Fibroblast of gingiva (primary cell): ENCODE results near the gene CTBP1.
A peak's percentile ranks its signal among the peaks of the same experiment; 100 is the strongest.

Source experiments
- DNase-seq: peaks from one replicate; pipeline ENCODE4 v3.0.0-alpha.2; 2011; ENCODE audit warnings: low read depth

The CTBP1 gene

GRCh38 chr4:1195109-1195671 is 53.7 kb downstream of the CTBP1 start:
- no peak for DNase-seq

DNA sequence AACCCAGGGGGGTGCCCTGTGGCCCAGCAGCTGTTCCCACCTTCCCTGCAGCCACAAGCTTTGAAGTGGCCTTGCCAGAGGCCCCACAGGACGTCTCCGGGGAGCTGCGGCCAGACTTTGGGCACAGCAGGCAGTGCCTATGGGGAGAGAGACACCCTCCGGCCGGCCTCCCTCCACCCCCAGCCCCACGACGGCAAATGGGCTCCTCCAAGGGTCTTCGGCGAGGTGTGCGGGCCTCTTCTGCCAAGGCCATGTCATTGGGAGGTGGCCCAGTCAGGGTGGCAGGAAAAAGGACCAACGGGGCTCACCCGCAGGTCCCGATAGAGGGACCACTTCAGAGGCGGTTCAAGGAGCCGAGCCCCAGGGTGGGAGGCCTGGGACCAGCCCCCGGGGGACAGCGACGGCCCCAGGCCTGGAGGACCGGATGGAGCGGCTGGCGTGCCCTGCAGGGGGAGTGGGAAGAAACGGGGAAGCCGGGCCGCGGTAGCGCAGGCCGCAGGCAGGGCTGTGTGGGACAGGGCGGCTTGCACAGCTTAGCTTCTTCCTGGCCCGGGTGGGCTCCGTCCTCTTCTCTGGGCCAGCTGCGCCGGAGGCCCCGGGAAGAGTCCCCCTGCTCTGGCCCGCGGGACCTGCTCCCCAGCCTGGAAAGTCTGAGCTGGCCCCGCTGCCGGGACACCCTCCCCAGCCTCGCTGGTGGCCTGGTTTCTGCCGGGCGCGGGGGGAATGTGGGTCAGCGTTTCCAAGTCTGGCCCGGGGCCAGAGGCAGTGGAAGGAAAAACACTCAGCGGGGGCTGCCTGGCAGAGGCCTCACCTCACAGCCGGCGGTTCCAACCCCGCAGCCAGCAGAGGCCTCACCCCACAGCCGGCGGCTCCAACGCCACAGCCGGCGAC is 54.7 kb downstream of the CTBP1 start:
- peak; percentile 24 for DNase-seq

GRCh38 chr4:1193206-1194009 is 55.5 kb downstream of the CTBP1 start:
- DNase-seq, result no peak

- DNase-seq, result no peak
These were observed 56.3 kb downstream of the CTBP1 start for GRCh38 chr4:1192493-1193205.

DNA sequence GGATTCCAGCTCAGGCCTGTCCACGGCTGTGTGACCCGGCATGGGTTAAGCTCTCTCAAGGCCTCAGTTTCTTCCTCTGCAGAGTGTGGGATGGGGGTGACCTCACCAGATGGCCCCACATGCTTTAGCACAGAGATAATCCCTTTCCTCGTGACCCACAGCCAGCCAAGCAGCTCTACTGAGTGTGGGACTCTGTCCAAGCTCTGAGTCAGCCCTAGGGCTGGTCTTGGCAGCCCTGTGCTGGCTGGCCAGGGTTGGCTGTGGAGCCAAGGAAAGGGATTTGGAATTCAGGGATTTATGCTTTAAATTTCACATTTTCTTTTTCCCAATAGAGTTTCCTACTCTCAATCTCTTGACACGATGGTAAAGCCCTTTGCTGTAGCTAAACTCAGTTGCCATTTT is 56.8 kb downstream of the CTBP1 start:
- DNase-seq, result peak; percentile 93

DNA sequence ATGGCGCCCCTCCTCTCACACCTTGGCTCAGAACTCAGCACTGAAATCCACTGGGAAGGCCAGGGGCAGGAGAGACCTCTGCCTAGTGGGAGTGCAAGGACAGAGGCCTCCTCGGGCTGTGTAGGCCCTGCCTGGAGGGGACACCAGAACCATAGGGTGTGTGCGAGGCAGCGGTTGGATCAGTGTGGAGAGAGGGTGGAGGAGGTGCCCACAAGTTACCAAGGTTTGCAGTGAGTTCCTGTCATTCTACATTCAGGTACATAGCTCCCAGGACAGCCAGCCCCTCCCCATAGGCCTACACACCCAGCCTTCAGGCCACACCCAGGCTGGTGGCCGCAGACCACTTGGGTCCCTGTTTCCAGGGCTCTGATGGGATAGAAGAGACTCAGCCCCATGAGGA is 57.3 kb downstream of the CTBP1 start:
- DNase-seq, result no peak

DNA sequence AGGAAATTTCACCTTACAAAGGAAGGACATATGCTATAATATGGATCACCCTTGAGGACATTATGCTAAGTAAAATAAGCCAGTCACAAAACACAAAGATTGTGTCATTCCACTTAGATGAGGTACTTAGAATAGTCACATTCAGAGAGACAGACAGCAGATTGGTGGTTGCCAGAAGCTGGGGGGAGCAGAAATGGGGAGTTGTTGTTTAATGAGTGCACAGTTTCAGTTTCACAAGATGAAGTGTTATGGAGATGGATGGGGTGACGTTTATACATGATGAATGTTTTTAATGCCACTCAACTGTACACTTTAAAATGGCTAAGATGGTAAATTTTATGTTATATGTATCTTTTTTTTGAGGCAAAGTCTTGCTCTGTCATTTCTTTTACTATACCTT is 61.7 kb downstream of the CTBP1 start:
- no peak for DNase-seq

GRCh38 chr4:1183985-1184773 is 64.8 kb downstream of the CTBP1 start:
- no peak for DNase-seq

- DNase-seq, result no peak
These were observed 66.6 kb downstream of the CTBP1 start for GRCh38 chr4:1182313-1182712.

DNA sequence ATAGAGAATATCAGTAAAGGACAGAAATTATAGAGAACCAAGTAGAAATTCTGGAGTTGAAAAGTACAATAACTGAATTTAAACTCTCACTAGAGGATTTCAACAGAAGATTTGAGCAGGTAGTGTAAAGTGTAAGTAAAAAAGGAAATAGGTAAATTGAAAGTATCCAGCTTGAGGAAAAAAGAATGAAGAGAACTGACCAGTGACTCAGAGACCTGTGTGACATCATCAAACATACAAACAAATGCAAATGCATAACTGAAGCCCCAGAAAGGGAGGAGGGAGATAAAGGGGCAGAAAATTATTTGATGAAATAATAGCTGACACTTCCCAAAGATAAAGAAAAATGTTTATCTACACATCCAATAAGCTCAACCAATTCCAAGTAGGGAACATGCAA is 68.3 kb downstream of the CTBP1 start:
- DNase-seq, result no peak

- DNase-seq, result no peak
These were observed 69.0 kb downstream of the CTBP1 start for GRCh38 chr4:1179976-1180375.

- DNase-seq, result no peak
These were observed 69.9 kb downstream of the CTBP1 start for GRCh38 chr4:1179089-1179441.

- no peak for DNase-seq
These were observed 70.4 kb downstream of the CTBP1 start for GRCh38 chr4:1178300-1179088.

DNA sequence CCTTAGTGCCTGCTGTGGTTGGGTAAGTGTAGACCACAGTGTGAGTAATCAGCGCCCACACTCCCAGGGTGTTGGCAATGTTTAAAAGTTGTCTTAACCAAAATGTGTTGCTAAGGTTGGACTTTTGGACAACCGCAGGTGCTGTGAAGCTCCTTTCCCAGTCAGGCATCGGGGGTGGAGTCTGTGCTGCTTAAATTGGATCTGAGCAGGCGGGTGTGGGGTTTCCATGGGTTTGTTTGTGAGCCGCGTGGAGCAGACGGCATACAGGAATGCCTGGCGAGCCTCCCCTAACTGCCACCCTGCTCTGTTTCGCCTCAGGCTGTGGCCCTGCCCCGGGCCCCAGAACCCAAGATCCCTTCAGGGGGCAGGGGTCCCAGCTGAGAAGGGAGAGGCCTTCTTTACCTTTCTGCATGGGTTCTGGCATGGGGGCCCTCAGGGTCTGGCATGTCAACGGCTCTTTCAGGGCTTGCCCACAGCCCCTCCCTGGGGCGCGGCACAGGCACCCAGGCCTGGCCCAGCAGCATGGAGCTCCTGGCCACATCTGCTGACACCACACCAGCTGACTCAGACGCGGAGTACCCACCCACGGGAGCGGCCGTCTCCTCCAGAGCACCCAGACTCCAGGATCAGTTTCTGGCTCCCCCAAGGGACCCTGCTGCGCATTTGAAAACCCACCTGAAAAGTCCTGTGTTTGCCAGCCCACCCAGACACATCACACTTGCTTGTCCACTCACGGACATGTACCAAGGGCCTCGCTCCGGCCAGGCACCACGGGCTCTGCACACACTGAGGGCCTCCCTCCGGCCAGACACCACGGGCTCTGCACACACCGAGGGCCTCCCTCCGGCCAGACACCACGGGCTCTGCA is 71.4 kb downstream of the CTBP1 start:
- DNase-seq, result no peak

GRCh38 chr4:1176398-1177273 is 72.3 kb downstream of the CTBP1 start:
- no peak for DNase-seq

DNA sequence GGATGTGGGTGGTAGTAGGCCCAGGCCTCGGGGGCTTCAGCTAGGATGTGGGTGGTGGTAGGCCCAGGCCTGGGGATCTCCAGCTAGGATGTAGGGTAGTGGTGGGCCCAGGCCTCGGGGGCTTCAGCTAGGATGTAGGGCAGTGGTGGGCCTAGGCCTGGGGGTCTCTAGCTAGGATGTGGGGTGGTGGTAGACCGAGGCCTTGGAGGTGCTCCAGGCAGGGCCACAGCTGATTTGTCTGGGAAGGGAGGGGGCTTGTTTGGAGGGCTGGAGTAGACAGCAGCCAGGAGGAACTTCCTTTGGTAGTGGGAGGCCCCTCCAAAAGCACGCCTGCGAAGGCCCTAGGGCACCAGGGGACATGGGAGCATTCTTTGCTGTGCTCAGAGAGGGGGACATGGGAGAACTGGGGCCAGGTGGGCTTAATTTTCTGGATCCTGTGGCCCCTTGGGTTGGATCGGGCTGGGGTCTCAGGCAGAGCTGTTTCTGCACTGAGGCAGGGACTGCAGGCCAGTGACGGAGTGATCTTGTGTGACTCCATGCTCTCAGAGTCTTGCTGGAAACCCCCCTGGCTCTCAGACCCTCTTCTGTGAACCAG is 73.2 kb downstream of the CTBP1 start:
- DNase-seq, result no peak

DNA sequence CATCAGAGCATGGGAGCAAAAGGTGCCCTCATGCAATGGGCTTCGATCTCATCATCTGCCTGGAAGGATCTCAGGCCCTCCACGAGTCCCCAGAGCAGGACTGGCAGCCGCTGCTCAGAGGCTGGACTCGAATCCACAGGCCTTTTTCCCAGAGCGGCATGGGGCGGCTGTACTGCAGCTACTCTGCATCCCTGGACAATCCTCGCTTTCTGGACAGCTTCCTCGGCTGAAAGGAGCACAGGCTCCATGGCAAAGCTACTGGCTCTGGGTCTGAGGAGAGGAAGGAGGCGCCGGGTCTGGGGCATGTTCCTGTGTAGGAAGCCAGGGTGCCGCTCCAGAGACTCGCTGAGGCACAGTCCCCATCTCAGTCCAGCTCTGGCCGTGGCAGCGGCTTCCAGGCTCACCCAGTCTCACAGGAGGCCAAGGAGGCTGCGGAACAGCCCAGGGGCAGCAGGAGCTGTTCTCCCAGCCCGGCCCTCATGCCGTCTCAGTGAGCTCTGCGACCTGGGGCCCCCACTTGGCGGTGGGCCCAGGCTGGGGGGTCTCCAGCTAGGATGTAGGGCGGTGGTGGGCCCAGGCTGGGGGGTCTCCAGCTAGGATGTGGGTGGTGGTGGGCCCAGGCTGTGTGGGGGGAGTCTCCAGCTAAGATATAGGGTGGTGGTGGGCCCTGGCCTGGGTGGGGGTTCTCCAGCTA is 73.8 kb downstream of the CTBP1 start:
- no peak for DNase-seq
